Testis (tissue), 3 donors: ENCODE measurements around the gene CACNA2D1. TPM values are rescaled to one million over a fixed set of nuclear protein-coding genes. Genes with fewer than 3 reads are reported as not detected.
"Not testable (repeated sequence)": the region's sequence is repeated elsewhere in the genome, so short reads cannot be mapped to it uniquely, and the experiment has no call there.

Experiments
- DNase-seq: peaks from one replicate; pipeline ENCODE4 v3.0.0-alpha.2; 2019
- H3K27ac ChIP-seq, 2 donors: fragments of 200-600 bp; sonication (generic); one replicate each; pipeline ENCODE4 v1.5.1; 2019
- H3K27me3 ChIP-seq: fragments of 200-600 bp; sonication (generic); one replicate; pipeline ENCODE4 v1.5.1; 2019
- H3K36me3 ChIP-seq: fragments of 200-600 bp; sonication (generic); one replicate; pipeline ENCODE4 v1.5.1; 2017; ENCODE audit warnings: low read depth; ENCODE audit errors: missing control alignments
- H3K4me1 ChIP-seq: fragments of 200-600 bp; sonication (generic); one replicate; pipeline ENCODE4 v1.5.1; 2019
- H3K4me3 ChIP-seq, 2 donors: fragments of 200-600 bp; sonication (generic); one replicate each; pipeline ENCODE4 v1.5.1; 2017 to 2019
- H3K9me3 ChIP-seq: fragments of 200-600 bp; sonication (generic); one replicate; pipeline ENCODE4 v1.5.1; 2017
- CTCF ChIP-seq, 3 experiments: fragments of 450-650 bp in 2 of 3; fragments of 200-600 bp in 1 of 3; sonication (generic) in 1 of 3; IDR thresholded peaks; one replicate each; pipeline ENCODE4 v1.5.1; 2016 to 2019; ENCODE audit warnings: antibody characterized with exemption in 3 of 3, mild to moderate bottlenecking in 2 of 3, moderate library complexity in 1 of 3
- POLR2A ChIP-seq: fragments of 450-650 bp; IDR thresholded peaks from one replicate; pipeline ENCODE4 v1.6.1; 2017; ENCODE audit warnings: antibody characterized with exemption, mild to moderate bottlenecking, moderate library complexity
- WGBS, 2 donors: methylation state at CpG; one replicate each; pipeline ENCODE4 v1.1.5; 2018; 5-methylcytosine and 5-hydroxymethylcytosine counted together
- intact Hi-C: fragments of 100-400 bp; cut with DNase I; formaldehyde crosslinking; loops from one replicate; pipeline ENCODE4 v1.15.1; 2023; ENCODE audit warnings: low total_unique reads
- polyA plus RNA-seq: library from polyadenylated mRNA; stranded (reverse); fragments of 350-450 nt; fragmentation: Illumina TruSeq; extraction: RNeasy Lipid Tissue Mini Kit (QIAGEN cat#74804); gene quantifications from one replicate; pipeline ENCODE4 v1.2.3, GENCODE V29; 2014; ENCODE audit warnings: low read depth, low replicate concordance; ENCODE audit not compliant: insufficient read depth
- total RNA-seq, 2 donors: library from RNA; depleted of rRNA; stranded (reverse); fragments of >200 nt; gene quantifications; one replicate each; pipeline ENCODE4 v1.2.3, GENCODE V29; 2016

Gene CACNA2D1
- total and polyA plus RNA-seq, 3 donors from 2014 or later: 5.4 to 29.1 (median 28.0) TPM

- Histone ChIP-seq H3K27me3 (no peaks in the 10 kb centered on the region), H3K4me3 (peak overlapping the region in 1 of 2 donors; percentile 0), H3K4me1 (no peaks in the 10 kb centered on the region), H3K9me3 (no peaks in the 10 kb centered on the region), H3K27ac (no peak overlapping the region), H3K36me3 (no peaks in the 10 kb centered on the region)
- intact Hi-C loops: no loop called here
- DNase-seq: no peak
- TF ChIP-seq POLR2A: no peak
- no peak for TF ChIP-seq CTCF (IDR thresholded peaks at IDR 0.05)
- 94 to 96% methylated on average over 4 of the region's 4 CpGs for WGBS, 2 donors
These were observed 50.3 kb downstream of the CACNA2D1 start for GRCh38 chr7:82393076-82393839.

GRCh38 chr7:82390936-82391335 is 52.6 kb downstream of the CACNA2D1 start:
- Histone ChIP-seq H3K4me3 (no peak overlapping the region), H3K27ac (no peak overlapping the region), H3K36me3 (no peaks in the 10 kb centered on the region), H3K27me3 (no peaks in the 10 kb centered on the region), H3K9me3 (no peaks in the 10 kb centered on the region), H3K4me1 (no peaks in the 10 kb centered on the region)
- intact Hi-C loops: no loop called here
- no peak for TF ChIP-seq POLR2A
- TF ChIP-seq CTCF (IDR thresholded peaks at IDR 0.05): no peak
- DNase-seq: no peak

- Histone ChIP-seq H3K27me3 (no peaks in the 10 kb centered on the region), H3K4me3 (no peak overlapping the region), H3K36me3 (no peaks in the 10 kb centered on the region), H3K27ac (no peak overlapping the region), H3K4me1 (no peaks in the 10 kb centered on the region), H3K9me3 (no peaks in the 10 kb centered on the region)
- 82 to 85% methylated on average over 3 of the region's 3 CpGs for WGBS, 2 donors
- intact Hi-C loops: no loop called here
- DNase-seq: no peak
- TF ChIP-seq CTCF (IDR thresholded peaks at IDR 0.05) (no peak), POLR2A (no peak)
These were observed 53.7 kb downstream of the CACNA2D1 start for GRCh38 chr7:82389876-82390275.

GRCh38 chr7:82388138-82388537 is 55.4 kb downstream of the CACNA2D1 start:
- no peaks in the 10 kb centered on the region for H3K4me1 ChIP-seq
- H3K27me3 ChIP-seq: no peaks in the 10 kb centered on the region
- 78 to 81% methylated on average over 2 of the region's 2 CpGs for WGBS, 2 donors
- intact Hi-C loops: no loop called here
- TF ChIP-seq CTCF (IDR thresholded peaks at IDR 0.05) (no peak), POLR2A (no peak)
- DNase-seq: no peak
- H3K27ac ChIP-seq: no peak overlapping the region
- no peaks in the 10 kb centered on the region for H3K9me3 ChIP-seq
- H3K4me3 ChIP-seq: no peak overlapping the region
- H3K36me3 ChIP-seq: no peaks in the 10 kb centered on the region

- 94 to 97% methylated on average over 6 of the region's 6 CpGs for WGBS, 2 donors
- H3K27ac ChIP-seq, H3K4me1 ChIP-seq, H3K4me3 ChIP-seq, H3K27me3 ChIP-seq, H3K9me3 ChIP-seq, H3K36me3 ChIP-seq, intact Hi-C loops, DNase-seq: not testable (repeated sequence)
These were observed 57.0 kb downstream of the CACNA2D1 start for GRCh38 chr7:82386571-82386970.
